ENCODE data around the gene SRCAP.
"Not testable (repeated sequence)": the region's sequence is repeated elsewhere in the genome, so short reads cannot be mapped to it uniquely, and the experiment has no call there.

The SRCAP gene

DNA sequence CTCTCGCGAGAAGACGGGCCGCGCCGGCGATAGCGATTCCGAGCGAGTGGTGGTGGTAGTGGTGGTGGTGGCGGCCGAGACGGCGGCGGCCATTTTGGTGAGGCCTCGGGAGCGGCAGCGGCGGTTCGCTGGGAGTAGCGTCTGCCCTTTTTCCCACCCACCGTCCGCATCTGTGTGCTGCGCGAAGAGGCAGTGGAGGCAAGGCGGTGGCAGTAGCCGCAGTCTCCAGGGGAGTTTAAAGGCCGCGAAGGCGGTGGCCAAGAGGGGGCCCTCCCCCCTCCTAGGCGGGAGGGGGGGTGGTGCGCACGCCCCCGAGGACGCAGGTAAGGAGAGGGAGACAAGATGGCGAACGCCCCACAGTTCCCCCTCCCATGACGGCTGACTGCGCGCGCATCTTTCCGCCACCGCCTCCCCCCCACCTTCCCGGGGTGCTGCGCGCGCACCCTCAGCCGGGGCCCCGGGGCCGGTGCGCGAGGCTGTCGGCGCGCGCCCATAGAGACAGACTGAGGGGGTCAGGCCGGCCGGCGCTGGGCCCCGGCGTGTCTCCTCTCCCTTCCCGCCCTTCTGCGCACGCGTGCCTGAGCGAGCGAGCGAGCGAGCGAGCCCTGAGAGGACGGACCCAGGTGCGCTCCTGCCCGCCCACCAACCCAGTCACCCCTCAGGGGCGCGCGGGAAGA lies 694 bp upstream of the SRCAP start:
- peak; percentile 97 for DNase-seq (ENCODE audit: low read depth)

DNA sequence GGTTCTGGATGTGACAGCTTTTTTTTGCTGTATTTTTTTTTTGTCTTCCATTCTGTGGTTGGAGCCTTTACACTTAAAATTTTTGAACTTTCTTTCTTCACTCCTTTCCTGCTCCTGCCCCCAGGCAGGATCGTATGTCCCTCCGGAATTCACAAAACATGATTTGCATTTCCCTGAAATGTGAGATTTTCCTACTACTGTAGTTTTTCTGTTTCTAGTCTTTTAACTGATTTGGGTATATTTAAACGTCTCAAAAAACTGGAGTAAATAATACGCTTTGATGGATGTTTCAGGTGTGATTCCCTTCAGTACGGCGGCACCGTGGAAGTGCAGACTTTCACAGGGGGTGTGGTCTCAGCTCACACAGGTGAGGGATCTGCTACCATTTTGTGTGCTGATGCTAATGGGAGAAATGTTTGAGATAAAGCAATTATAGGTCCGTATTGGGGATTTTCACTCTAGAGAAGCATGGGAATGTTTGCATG lies 686 bp downstream of the SRCAP start:
- DNase-seq (ENCODE audit: low read depth) = no peak

DNA sequence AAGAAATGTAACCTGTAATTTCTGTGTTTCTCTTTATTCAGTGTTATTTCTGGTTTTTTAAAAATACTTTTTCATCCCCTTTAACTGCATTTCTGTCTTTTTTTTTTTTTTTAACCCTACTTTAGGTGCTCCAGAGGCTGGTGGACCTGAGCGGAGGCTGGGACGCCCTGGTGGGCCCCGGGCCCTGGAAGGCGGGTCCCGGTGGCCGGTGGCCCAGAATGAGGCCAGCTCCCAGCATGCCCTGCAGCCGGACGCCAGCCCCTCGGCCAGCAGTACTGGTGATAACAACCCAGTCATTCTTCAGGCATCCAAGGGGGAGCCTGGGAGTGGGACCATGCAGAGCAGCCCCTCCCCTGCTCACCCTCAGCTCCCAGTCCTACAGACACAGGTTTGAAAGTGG lies 1.5 kb downstream of the SRCAP start:
- no peak for DNase-seq (ENCODE audit: low read depth)

DNA sequence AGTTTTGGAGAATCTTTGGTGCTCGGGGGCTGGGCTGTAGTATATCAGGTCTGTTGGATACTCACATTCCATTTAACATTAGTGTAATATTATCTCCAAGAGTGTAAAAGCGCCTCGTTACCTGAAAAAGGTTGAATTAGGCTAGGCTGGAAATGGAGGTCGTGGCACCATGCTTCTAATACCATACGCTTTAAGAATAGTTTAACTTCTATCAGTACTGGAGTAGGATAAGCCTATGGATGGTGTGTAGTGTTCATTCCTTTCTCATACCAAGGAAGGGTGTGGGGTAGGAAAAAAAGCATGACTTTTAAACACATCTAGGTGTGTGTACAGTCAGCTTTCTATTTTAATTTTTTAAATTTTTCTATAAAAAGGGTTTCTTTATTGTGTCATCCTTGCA lies 2.0 kb downstream of the SRCAP start:
- no peak for DNase-seq (ENCODE audit: low read depth)

DNA sequence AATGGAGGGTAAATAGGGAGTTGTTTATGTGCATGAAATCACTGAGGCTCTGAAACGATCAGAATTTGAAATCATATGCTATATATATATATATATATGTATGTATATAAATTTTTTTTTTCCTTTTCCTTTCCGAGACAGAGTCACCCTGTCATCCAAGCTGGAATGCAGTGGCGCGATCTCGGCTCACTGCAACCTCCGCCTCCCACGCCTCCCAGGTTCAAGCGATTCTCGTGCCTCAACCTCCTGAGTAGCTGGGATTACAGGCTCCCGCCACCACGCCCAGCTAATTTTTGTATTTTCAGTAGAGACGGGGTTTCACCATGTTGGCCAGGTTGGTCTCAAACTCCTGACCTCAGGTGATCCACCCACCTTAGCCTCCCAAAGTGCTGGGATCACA lies 4.1 kb downstream of the SRCAP start:
- not testable (repeated sequence) for DNase-seq (ENCODE audit: low read depth)

DNA sequence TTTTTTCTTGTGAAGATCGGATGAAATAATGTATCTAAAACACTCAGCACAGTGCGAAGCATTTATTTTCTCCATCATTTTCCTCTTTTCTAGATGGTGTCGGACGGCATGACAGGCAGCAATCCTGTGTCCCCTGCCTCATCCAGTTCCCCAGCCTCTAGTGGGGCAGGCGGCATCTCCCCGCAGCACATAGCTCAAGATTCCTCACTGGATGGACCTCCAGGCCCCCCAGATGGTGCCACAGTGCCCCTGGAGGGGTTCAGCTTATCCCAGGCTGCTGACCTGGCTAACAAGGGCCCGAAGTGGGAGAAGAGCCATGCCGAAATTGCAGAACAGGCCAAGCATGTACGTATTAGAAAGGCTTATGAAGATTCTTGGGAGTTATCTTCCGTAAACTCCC lies 5.0 kb downstream of the SRCAP start:
- DNase-seq (ENCODE audit: low read depth) = no peak

DNA sequence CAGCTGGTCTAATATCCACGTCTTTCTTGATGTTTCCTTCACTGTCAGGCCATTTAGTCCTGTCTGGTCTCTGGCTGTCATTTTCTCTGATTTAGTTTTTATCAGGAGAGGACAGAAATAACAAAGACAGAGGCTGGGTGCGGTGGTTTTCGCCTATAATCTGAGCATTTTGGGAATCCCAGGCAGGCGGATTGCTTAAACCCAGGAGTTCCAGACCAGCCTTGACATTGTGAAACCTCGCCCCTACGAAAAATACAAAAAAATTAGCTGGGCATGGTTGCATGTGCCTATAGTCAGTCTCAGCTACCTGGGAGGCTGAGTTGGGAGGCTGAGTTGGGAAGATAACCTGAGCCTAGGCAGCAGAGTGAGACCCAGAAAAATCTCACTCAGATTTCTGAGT lies 7.1 kb downstream of the SRCAP start:
- no peak for DNase-seq (ENCODE audit: low read depth)

DNA sequence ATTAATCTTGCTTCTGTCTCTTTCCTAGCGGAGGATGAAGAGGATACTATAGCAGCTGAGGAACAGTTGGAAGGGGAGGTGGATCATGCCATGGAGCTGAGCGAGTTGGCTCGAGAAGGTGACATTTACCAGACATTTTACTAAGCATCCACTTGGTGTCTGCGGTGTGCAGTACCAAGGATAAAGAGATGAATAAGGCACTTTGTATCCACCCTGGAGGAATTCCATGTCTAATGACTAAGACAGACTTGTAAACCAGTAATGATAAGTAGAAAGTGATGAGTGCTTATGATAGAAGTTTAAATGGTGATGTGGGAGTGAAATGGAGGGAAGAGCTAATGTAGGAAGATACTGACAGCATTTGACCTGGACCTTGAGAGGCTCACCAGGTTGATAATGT lies 12.0 kb downstream of the SRCAP start:
- no peak for DNase-seq (ENCODE audit: low read depth)

DNA sequence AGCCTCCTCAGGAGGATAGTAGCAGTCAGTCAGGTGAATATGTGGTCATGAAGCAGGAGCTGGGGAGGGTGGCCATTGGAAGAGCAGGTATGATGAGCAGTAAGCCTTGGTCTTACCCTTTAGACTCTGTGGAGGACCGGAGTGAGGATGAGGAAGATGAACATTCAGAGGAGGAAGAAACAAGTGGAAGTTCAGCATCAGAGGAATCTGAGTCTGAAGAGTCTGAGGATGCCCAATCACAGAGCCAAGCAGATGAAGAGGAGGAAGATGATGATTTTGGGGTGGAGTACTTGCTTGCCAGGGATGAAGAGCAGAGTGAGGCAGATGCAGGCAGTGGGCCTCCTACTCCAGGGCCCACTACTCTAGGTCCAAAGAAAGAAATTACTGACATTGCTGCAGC lies 12.7 kb downstream of the SRCAP start:
- DNase-seq (ENCODE audit: low read depth) = no peak

DNA sequence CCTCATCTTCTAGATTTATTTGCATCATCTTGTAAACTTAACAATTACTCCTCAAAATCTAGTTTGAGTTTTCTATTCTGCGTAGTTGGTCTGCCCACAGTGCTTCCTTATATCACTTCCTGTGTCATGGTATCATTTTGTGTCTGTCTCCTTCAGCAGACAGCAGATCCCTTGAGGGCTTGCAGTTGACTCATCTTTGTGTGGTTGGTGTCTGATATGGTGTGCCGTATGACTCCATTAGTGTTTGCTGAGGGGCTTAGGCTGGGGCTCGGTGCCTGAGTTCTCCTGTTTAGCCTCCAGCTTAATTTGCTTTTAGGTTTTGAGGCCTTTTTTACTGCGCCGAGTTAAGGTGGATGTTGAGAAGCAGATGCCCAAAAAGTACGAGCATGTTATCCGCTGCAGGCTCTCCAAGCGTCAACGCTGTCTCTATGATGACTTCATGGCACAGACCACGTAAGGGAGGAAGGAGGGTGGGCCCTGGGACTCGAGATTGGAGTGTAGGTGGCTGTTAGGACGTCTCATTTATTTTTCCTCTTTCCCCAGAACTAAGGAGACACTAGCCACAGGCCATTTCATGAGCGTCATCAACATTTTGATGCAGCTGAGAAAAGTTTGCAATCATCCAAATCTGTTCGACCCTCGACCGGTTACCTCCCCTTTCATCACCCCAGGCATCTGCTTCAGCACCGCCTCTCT lies 16.9 kb downstream of the SRCAP start:
- peak; percentile 25 for DNase-seq (ENCODE audit: low read depth)

DNA sequence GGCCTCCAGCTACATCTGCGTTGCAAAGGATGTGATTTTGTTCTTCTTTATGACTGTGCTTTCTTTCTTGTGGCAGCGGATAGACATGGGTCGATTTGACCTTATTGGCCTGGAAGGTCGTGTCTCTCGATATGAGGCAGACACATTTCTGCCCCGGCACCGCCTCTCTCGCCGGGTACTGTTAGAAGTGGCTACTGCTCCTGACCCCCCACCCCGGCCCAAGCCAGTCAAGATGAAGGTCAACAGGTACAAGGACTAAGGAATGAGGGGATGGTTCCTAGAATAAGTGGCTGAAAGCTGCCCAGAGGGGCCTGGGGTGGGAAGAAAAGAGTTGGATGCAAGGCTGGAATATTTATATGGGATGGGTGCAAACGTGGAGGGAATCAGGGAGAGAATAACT lies 21.1 kb downstream of the SRCAP start:
- no peak for DNase-seq (ENCODE audit: low read depth)

DNA sequence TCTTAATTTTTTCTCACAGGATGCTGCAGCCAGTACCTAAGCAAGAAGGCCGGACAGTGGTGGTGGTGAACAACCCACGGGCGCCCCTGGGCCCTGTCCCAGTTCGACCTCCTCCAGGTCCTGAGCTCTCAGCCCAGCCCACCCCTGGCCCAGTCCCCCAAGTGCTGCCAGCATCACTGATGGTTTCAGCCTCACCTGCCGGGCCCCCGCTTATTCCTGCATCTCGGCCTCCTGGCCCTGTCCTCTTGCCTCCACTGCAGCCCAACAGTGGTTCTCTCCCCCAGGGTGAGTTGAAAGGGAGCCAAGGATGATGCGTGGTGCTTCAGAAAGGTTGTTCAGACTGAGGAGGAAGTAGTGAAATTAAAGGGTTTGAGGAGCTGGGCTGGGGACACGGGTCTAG lies 21.7 kb downstream of the SRCAP start:
- no peak for DNase-seq (ENCODE audit: low read depth)

DNA sequence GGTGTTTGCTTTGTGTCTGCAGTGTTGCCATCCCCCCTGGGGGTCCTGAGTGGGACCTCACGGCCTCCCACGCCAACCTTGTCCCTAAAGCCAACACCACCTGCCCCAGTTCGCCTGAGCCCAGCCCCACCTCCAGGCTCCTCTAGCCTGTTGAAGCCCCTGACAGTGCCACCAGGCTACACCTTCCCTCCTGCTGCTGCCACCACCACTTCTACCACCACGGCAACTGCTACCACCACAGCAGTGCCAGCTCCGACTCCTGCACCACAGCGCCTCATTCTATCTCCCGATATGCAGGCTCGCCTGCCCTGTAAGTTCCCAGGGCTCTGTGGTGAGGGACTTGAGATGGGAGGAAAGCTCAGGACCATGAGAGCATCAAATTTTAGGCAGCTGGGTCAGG lies 22.2 kb downstream of the SRCAP start:
- no peak for DNase-seq (ENCODE audit: low read depth)

DNA sequence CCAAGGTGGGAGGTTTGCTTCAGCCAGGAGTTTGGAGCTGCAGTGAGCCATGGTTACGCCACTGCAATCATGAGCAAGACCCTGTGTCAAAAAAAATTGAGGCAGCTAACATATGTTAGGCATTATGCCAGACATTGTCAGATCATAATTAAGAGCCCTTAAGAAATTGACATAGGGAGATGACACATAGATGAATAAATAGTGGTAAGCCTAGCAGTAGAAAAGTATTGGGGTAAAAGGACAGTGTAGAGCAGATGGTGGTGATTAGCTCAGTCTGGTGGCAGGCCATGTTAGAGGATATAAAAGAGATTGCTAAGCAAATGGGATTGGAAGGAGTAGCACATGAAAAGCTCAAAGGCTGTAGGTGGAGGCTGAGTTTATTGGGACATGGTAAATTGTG lies 22.6 kb downstream of the SRCAP start:
- DNase-seq (ENCODE audit: low read depth) = no peak

DNA sequence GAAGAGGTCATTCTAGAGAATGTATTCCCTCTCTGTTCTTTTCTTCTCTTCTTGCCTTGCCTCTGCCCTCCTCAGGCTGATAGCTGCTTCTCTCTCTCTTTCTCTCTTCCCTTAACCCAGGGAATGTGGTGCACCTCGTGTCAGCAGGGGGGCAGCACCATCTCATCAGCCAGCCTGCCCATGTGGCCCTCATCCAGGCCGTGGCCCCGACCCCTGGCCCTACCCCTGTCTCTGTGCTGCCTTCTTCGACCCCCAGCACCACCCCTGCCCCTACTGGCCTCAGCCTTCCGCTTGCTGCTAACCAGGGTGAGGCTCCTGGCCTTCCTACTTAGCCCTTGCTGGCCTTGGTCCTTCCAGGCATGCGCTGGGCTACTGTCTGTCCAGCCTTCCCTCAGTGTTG lies 23.5 kb downstream of the SRCAP start:
- no peak for DNase-seq (ENCODE audit: low read depth)

DNA sequence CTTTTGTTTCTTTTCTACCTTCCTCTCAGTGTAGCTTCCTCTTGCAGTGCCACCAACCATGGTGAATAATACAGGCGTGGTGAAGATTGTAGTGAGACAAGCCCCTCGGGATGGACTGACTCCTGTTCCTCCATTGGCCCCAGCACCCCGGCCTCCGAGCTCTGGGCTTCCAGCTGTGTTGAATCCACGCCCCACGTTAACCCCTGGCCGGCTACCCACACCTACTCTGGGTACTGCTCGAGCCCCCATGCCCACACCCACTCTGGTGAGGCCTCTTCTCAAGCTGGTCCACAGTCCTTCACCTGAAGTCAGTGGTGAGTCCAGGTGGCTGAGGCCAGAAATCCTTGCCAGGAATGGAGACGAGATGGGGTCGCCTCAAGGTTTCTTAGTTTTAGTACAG lies 23.9 kb downstream of the SRCAP start:
- DNase-seq (ENCODE audit: low read depth) = no peak

DNA sequence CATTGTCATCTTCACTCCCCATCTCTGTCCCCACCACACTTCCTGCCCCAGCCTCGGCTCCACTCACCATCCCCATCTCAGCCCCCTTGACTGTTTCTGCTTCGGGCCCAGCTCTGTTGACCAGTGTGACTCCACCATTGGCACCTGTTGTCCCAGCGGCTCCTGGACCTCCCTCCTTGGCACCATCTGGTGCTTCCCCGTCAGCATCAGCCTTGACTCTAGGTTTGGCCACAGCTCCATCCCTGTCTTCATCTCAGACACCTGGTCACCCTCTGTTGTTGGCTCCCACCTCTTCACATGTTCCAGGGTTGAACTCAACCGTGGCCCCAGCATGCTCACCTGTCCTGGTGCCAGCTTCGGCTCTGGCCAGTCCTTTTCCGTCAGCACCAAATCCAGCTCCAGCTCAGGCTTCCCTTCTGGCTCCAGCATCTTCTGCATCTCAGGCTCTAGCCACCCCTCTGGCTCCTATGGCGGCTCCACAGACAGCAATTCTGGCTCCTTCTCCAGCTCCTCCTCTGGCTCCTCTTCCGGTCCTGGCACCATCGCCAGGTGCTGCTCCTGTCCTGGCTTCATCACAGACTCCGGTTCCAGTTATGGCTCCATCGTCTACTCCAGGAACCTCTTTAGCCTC lies 24.9 kb downstream of the SRCAP start:
- no peak for DNase-seq (ENCODE audit: low read depth)

DNA sequence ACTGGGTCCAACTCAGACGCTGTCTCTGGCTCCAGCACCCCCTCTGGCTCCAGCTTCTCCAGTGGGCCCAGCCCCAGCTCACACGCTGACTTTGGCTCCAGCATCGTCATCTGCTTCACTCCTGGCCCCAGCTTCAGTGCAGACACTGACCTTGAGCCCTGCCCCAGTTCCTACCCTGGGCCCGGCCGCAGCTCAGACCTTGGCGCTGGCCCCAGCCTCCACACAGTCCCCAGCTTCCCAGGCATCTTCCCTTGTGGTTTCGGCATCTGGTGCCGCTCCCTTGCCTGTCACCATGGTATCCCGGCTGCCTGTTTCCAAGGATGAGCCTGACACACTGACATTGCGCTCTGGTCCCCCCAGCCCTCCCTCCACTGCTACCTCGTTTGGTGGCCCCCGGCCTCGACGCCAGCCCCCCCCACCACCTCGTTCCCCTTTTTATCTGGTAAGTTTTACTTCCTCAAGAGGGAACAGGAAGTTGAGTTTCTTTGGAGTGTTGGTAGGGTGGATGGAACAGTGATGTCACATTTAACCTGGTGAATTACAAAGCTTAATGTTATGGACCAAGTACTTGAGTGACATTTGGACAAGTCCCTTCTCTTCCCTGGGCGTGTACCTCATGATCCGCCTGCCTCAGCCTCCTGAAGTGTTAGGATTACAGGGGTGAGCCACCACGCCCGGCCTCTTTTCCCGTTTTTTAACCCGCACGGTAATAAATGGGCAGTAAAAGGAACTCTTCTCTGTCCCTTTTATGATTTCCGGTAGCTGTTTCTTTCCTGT lies 25.9 kb downstream of the SRCAP start:
- DNase-seq (ENCODE audit: low read depth) = no peak

DNA sequence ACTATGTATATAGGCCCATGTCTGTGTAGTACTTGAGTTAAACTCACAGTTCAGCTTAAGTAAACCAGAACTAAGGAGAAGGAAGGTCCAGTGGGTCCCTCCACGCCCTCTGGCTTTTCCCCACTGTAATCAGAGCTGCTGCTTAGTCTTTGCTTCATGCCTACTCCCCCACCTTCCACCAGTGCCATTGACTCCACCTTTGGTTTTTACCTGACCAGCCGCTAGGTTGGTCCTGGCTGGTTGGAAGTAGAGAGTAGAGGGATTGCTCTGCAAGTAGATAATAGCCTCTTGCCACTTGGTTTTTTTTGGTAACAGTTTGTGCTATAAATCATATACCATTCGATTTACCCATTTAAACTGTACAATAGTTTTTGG lies 26.4 kb downstream of the SRCAP start:
- no peak for DNase-seq (ENCODE audit: low read depth)

DNA sequence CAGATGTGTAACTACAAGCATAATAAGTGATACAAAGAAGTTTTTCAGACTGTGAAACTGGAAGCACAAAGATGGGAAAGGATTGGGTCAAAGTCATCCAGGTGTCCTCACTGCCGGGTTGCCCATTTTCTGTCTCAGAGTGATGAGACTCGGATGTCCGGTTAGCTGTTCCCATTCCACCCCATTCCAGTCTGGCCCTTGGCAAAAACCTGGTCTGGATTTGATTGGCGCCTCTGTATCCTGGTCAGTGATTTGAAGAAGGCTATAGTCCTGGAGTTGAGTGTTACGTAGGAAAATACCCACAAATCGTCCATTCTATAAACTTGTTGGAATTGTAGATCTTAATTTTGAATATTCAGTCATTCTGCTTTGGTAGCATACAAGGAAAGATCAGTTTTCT lies 29.4 kb downstream of the SRCAP start:
- DNase-seq (ENCODE audit: low read depth) = no peak

DNA sequence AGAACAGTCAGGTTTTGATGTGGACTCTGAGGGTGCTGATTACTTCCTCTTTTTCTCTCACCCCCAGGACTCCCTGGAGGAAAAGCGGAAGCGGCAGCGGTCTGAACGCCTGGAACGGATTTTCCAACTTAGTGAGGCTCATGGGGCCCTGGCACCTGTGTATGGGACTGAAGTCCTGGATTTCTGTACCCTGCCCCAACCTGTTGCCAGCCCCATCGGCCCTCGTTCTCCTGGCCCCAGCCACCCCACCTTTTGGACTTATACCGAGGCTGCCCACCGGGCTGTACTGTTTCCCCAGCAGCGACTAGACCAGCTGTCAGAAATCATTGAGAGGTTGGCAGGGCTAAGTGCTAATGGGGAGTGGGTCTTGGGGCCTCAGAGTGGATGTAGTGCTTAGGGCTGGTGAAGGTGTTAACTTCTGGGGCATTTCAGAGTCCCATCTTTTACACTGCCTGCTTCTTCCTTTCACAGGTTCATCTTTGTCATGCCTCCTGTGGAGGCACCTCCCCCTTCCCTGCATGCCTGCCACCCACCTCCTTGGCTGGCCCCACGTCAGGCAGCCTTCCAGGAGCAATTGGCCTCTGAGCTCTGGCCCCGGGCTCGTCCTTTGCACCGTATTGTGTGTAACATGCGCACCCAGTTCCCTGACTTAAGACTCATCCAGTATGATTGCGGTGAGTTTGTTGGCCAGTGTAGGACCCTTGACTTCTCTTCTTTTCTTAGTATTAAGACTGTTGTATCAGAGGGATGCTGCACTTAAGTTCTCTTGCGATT lies 30.1 kb downstream of the SRCAP start:
- no peak for DNase-seq (ENCODE audit: low read depth)

DNA sequence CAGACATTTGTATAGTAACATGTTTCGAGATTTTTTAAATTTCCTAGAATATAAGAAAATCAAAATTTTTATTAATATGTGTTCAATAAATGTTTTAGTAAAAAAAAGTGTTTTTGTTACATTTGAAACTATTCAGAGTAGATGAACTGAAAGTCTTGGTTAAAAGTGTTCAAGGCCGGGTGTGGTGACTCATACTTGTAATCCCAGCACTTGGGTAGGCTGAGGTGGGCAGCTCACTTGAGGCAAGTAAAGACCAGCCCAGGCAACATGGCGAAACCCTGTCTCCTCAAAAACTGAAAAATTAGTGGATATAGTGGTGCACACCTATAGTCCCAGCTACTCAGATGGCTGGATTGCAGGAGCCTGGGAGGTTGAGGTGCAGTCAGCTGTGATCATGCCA lies 32.4 kb downstream of the SRCAP start:
- no peak for DNase-seq (ENCODE audit: low read depth)
